Muscle of back (tissue), 11 donors: ENCODE results near the gene RPS27. TPM values are rescaled to one million over a fixed set of nuclear protein-coding genes. Genes with fewer than 3 reads are reported as not detected.
"Not testable (repeated sequence)": the region's sequence is repeated elsewhere in the genome, so short reads cannot be mapped to it uniquely, and the experiment has no call there.

ENCODE experiments used
- DNase-seq, 3 donors: peaks; one replicate each; pipeline versions ENCODE4 v3.0.0 to v3.0.0-alpha.2; 2013
- polyA plus RNA-seq, 10 donors: library from polyadenylated mRNA; unstranded; fragments of 120-200 nt; gene quantifications; one replicate each; pipeline ENCODE4 v1.2.1, GENCODE V29; 2013; ENCODE audit not compliant: insufficient read length in 10 of 10

RPS27 gene
- polyA plus RNA-seq, 10 donors: 2,992 to 4,353 (median 3,555) TPM

- no peak for DNase-seq
These were observed 12.2 kb upstream of the RPS27 start for GRCh38 chr1:153978274-153978909.

GRCh38 chr1:153979091-153979490 is 11.5 kb upstream of the RPS27 start:
- not testable (repeated sequence) for DNase-seq

GRCh38 chr1:153981735-153982134 is 8.8 kb upstream of the RPS27 start:
- DNase-seq: not testable (repeated sequence)

- DNase-seq: no peak
These were observed 6.3 kb upstream of the RPS27 start for GRCh38 chr1:153984123-153984894.

GRCh38 chr1:153985341-153985912 is 5.1 kb upstream of the RPS27 start:
- DNase-seq: peak in 2 of 3 donors; percentile 62 to 69

GRCh38 chr1:153985941-153986761 is 4.4 kb upstream of the RPS27 start, which contains the start of gene RAB13:
Gene RAB13, minus strand, starts transcription at chr1:153986339. Its CDS starts 103 bp downstream, at chr1:153986236.
- peak; percentile 83 to 92 (median 86) for DNase-seq

GRCh38 chr1:153987621-153988020 is 2.9 kb upstream of the RPS27 start:
- no peak for DNase-seq

GRCh38 chr1:153991151-153991630 is 629 bp downstream of the RPS27 start:
- DNase-seq: no peak

- no peak for DNase-seq
These were observed 1.2 kb downstream of the RPS27 start for GRCh38 chr1:153991806-153992205.

GRCh38 chr1:153995202-153995601 is 4.6 kb downstream of the RPS27 start:
- DNase-seq: no peak

GRCh38 chr1:153995640-153996039 is 5.1 kb downstream of the RPS27 start:
- no peak for DNase-seq

GRCh38 chr1:153996882-153997281 is 6.3 kb downstream of the RPS27 start:
- not testable (repeated sequence) for DNase-seq

GRCh38 chr1:154000420-154000819 is 9.9 kb downstream of the RPS27 start:
- no peak for DNase-seq

- no peak for DNase-seq
These were observed 15.6 kb downstream of the RPS27 start for GRCh38 chr1:154006136-154006535.

GRCh38 chr1:154012129-154012528 is 21.6 kb downstream of the RPS27 start:
- no peak for DNase-seq

- DNase-seq: not testable (repeated sequence)
These were observed 22.0 kb downstream of the RPS27 start for GRCh38 chr1:154012543-154012942.

- DNase-seq: no peak
These were observed 23.8 kb downstream of the RPS27 start for GRCh38 chr1:154014154-154014907.

- DNase-seq: no peak
These were observed 28.7 kb downstream of the RPS27 start for GRCh38 chr1:154019269-154019668.

GRCh38 chr1:154019940-154020339 is 29.4 kb downstream of the RPS27 start:
- no peak for DNase-seq

GRCh38 chr1:154033697-154034096 is 43.1 kb downstream of the RPS27 start:
- not testable (repeated sequence) for DNase-seq
